NCI-H2196 (cell line): ENCODE measurements around the gene NKX2-3.

Experiments
- DNase-seq: peaks from one replicate; lab custom pipeline; 2025; ENCODE audit not compliant: unreplicated experiment; lab: John Stamatoyannopoulos, UW

NKX2-3 gene

GRCh38 chr10:99526861-99527504, 5.8 kb upstream of the NKX2-3 start:
- DNase-seq = no peak

- DNase-seq = no peak
Observed at GRCh38 chr10:99527526-99528493, 4.9 kb upstream of the NKX2-3 start.

DNA sequence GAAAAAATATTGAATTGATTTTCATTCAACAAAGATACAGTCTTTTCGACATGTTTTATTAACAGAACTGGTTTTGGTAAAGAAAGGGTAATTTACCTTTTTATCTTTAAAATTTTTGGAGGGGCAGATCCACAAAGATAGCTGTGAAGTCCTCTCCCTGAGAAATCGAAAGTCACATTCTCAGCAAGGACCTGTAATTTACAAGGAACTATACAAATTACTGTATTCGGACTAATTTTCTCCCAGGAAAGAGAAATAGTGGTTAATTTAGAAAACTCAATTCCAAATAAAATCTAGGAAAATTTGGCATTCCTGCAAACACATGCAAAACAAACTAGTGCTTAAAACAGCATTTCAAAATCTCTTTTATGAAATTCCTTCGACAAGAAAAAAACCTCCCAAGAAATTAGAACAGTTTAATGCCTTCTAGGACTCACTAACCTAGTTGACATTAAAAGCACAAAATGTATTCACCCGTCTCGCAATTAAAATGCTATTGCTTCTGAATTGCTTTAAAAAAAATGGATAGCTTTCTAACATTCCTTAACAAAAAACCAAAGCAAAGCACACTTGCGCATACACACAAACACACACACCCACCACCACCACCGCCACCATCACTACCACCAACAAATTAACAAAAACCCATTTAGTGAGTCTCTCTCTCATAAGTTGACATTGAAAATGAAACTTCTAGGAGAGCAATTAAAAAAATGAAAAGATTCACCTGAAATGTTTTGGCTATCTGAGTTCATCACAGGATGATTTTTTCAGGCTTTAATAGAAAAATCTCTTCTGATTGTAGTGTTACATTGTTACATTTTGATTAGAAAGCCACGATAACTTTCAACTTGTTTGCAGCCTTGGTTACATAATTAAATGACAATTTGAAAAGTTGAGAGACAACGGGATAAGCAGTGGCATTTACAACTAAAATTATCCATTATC, 4.0 kb upstream of the NKX2-3 start:
- DNase-seq = no peak

- no peak for DNase-seq
Observed at GRCh38 chr10:99529591-99530107, 3.1 kb upstream of the NKX2-3 start.

- DNase-seq = no peak
Observed at GRCh38 chr10:99530108-99531025, 2.4 kb upstream of the NKX2-3 start.

GRCh38 chr10:99531026-99531695, 1.6 kb upstream of the NKX2-3 start:
- no peak for DNase-seq

- no peak for DNase-seq
Observed at GRCh38 chr10:99531696-99532593, 797 bp upstream of the NKX2-3 start.

- no peak for DNase-seq
Observed at GRCh38 chr10:99533496-99534449, 1.0 kb downstream of the NKX2-3 start.

DNA sequence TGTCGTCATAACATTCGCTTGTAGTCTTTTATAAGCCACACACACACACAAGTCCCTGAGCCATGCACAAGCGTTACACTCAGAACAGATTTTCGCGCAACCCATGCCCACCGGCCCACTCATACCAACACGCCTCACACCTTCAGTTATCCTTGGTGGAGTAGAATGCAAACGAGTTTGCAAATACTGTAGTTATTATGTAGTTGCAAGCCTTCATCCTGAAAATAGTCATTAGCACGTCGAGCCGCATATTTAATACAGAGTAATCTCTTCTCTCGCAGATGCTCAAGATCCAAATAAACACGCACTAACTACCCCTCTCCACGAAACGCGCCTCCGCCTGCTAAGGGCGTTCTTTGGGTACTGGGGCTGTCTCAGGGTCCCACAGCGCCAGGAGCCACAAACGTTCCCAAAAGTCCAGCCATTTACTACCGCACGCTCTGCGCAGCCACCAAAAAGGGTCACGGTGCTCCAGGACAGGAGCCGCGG, 1.8 kb downstream of the NKX2-3 start:
- no peak for DNase-seq

GRCh38 chr10:99534939-99535763, 2.4 kb downstream of the NKX2-3 start:
- peak; percentile 19 for DNase-seq

- no peak for DNase-seq
Observed at GRCh38 chr10:99535764-99536337, 3.1 kb downstream of the NKX2-3 start.

- no peak for DNase-seq
Observed at GRCh38 chr10:99536338-99537085, 3.8 kb downstream of the NKX2-3 start.

DNA sequence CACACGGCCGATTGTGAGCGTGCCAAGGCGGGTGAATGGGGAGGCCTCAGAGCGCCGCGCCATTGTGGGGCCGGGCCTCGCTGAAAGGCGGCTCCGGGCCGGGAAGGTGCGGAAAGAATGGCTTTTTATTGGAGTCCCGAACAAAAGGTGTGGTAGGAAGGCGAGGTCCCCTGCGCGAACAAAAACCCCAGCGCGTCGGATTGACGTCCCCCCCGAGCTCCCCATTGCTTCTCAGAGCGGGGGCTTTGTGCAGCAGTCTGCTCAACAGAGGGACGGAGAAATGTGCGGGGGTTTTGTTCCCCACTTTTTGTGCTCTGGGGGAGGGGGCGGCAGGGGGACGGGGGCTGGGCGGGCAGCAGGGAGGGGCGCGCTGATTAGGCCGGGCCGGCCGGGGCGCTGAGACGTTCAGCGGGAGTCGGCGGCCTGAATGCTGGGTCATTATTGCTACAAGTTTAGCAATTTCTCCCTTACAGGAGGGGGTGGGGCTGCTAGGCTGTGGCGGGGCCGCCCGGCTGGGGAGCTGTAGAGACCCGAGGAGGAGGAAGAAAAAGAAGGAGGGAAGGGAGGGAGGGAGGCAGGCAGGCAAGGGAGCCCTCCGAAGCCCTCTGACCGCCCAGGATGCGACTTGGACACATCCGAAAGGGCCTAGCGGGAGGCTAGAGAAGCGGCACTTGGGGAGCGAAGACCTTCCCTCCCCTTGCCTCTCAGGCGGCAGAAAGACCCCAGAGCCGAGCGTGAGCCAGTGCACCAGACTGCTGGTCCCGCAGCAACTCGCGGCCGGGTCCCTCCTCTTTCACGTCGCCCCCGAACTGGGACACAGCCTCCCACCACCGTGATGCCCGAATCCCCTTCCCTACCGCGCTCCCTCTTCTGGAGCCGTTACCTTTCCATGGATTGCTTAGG, 4.6 kb downstream of the NKX2-3 start:
- DNase-seq = no peak
